ENCODE data around the gene MAPT.

MAPT gene

DNA sequence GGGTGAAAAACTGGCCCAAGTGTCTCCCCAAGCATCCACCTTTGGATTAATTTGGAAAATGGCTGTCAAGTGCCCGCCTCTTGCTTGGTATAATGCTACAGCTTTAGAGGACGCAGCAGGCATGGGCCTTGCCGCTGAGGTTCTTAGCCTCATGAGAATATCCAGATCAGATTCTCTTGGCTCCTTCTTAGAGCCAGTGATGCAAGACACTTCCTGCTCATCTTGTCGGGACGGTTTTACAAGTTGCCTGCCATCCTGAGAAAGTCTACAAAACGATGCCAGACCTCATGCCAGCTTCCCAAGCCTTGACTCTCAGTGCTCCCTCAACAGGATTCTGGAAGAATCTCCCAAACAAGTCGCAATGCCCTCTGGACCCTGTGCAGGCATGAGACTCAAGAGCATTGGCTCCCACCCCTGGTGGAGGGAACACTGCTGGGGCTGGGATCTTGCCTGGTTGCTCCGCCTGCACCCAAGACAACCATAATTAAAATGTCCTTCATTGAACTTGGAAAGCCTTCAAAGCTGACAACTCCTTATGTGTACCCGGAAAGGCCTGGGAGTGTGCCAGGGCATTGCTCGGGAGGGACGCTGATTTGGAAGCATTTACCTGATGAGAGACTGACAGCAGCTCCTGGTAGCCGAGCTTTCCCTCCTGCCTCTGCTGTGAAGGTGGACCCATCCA lies 78.9 kb downstream of the MAPT start:
- no peak for DNase-seq (ENCODE audit: low read depth in 2 of 2)

DNA sequence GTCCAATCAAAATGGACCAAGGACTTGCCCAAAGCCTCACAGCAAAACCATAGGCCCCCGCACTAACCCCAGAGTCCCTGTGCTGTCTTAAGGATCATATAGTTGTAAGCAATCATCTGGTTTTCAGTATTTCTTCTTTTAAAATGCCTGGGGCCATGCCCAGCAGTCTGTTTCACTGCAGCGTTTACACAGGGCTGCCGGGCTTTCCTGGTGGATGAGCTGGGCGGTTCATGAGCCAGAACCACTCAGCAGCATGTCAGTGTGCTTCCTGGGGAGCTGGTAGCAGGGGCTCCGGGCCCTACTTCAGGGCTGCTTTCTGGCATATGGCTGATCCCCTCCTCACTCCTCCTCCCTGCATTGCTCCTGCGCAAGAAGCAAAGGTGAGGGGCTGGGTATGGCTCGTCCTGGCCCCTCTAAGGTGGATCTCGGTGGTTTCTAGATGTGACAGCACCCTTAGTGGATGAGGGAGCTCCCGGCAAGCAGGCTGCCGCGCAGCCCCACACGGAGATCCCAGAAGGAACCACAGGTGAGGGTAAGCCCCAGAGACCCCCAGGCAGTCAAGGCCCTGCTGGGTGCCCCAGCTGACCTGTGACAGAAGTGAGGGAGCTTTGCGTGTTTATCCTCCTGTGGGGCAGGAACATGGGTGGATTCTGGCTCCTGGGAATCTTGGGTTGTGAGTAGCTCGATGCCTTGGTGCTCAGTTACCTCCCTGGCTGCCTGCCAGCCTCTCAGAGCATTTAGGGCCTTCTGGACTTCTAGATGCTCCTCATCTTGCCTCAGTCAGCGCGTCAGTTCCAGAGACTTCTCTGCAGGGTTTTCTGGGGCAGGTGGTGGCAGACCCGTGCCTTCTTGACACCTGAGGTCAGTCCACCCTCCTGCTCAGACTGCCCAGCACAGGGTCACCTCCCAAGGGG lies 79.8 kb downstream of the MAPT start:
- DNase-seq (ENCODE audit: low read depth in 2 of 2): no peak

DNA sequence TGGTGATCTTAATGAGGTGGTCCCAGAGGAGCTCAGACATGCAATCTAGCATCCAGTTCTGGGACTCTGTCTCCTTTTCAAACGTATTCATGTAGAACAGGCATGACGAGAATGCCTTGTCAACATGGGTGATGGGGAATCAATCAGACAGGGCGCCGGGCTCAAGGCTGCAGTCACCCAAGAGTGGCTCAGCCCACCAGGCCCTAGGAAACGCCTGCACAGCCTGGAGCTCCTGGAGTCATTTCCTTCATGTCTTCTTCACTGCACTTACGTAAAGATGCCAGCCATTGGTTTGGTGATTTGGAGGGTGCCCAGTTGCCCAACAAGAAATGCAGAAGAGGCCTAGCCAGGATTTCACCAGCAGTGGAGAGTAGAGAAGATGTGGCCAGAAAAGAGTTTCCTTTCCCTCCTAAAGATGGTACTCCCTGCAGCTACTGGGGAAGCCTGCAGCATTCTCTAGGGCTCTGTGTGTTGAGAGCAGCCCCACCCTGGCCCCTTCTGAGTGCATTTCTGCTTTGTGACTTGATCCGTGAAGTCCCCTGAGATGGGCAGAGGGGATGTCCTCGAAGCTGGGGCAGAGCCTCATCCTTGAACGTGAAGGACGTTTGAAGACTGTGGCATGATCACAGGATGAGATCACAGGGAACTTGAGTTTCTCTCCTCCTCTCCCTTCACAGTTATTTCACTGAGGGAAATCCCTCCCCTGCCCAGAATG lies 80.7 kb downstream of the MAPT start:
- no peak for DNase-seq (ENCODE audit: low read depth in 2 of 2)

DNA sequence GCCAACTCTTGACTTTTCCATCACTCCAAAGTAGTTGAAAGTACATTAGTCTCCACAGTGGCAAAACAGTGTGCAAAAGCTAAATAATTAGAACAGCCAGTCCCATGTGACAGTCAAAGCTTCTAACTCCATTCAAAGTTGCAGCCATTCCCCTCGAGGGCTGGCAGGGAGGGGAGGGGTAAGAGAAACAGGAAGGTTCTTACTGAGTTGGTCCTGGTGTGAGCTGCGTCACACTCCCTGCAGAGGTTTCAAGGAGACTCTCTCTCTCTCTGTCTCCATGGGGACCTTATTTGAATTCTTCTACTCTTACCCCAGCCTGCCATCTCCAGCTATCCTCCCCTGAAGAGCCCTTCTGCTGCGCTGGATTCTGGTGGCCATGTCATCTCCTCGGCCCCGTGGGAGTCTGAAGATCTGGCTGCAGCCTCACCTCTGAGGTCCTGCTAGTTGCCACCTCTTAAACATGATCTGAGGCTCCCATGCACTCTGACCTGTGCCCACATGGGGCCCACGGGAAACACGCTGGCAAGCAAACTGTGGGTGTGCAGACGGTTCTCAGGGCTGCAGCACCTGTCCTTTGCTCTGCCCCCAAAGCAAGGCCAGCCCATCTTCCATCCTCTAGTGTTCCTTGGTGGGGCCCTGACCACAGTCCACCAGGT lies 81.4 kb downstream of the MAPT start:
- no peak for DNase-seq (ENCODE audit: low read depth in 2 of 2)

DNA sequence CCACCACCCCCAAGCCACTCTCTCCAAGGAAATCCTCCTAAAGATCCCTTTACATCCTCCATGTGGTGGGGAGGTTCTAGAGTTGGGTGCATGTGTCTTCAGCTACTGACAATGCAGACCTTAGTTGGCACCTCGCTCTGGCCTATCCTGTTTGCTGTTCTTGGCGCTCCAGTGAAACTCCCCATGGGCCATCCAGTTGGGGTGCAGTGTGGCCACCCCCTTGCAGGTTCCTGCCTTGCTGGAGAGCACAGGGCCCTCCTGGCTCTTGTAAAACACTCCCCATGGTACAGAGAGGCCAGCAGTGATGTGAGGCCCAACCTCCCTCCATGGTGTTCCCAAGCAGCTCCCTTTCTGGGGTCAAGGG lies 82.0 kb downstream of the MAPT start:
- DNase-seq (ENCODE audit: low read depth in 2 of 2): no peak

DNA sequence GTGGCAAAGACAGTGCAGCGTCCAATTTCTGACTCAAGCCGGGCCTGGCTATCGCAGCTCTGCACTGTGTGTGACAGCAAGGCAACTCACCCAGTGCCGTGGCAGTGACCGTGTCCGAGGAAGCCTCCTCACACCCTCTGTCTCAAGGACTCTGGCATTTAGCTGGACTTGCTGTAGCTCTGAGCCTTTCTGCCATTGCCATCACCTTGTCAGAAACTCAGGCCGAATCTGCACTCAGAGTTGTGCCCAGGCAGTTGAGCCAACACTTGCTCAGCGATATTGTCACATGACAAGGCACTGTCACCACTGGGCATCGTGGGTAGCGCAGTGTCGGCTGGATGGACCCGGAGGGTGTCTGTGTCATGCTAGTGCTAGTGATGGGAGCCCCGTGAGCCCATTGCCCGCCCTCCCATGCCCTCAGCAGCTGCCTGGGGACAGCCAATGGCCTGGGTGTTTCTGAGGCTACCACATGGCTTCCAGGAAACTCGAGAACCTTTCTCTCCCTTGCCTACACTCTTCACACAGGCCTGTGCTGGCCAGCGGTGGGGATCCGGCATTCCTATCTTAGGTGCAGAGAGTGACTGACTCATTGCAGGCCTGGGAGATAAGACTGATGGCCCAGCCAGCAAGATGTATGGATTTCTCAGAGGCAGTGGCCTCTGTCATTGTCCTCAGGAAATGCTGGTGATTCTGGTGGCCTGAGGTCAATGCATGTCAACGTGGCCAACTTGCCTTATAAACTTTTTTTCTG lies 82.6 kb downstream of the MAPT start:
- no peak for DNase-seq (ENCODE audit: low read depth in 2 of 2)

DNA sequence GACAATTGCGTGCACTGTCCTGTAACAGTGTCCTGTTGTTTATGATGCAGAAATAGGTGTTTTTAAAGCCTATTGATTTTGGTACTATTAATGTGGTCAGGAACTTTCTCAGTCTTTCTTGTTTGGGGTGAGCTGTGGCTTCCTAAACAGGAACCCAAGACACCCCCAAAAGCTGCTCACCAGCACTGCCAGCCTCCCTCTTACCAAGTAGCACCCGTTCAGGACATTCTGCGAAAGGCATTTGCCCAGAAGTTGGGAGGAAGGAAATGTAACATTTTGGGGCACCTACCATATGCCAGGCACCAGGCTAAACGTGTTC lies 83.1 kb downstream of the MAPT start:
- DNase-seq (ENCODE audit: low read depth in 2 of 2): no peak

DNA sequence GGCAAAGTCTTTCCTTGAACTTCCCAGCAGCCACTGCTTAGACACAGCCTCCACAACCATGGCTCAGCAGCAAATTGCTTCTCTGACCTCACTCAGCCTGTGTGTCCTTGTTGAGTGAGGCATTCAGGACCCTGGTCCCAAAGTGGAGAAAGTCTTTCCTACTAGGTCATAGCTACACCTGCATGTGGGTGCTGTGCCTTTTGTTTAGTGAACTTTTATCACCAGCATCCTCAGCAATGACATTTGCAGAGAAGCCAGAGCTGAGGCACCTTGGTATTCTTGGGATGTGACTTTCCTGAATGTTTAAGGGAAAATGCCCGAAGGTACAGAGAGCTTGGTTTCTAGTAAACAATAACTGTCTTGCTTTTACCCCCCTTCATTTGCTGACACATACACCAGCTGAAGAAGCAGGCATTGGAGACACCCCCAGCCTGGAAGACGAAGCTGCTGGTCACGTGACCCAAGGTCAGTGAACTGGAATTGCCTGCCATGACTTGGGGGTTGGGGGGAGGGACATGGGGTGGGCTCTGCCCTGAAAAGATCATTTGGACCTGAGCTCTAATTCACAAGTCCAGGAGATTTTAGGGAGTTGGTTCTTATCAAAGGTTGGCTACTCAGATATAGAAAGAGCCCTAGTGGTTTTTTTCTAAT lies 83.7 kb downstream of the MAPT start:
- DNase-seq (ENCODE audit: low read depth in 2 of 2): no peak

DNA sequence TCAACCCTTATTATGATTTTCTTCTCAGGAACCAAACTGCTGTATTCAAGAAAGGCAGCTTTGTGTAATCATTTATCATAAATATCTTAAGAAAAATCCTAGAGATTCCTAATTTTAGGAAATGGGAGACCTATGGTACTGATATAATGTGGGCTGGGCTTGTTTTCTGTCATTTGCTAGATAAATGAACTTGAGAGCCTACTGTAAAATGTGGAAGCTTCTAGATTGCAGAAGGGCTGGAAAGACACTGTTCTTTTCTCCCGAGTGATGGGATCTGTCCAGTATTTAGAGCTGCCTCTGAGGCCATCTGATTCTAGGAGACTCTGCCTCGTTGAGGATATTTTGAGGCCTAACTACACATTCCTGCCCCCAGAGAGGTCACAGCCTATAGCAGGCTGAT lies 84.8 kb downstream of the MAPT start:
- no peak for DNase-seq (ENCODE audit: low read depth in 2 of 2)

DNA sequence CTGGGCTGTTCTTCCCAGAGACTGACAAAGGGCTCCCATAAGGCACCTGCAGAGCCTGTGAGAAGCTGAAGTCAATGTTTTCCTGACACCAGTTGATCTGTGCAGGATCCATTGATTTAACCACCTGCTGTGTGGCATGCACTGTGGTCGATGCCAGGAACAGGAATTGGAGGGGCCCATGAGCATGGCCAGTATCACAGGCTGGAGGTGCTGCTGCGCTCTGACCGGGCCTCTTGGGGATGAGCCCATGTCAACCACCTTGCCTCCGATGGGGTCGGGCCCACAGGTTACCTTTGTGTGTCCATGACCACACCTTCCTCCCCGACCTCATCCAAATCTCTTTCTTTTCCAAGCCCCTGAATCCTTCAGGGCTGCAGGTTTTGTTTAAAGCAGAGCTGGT lies 86.5 kb downstream of the MAPT start:
- no peak for DNase-seq (ENCODE audit: low read depth in 2 of 2)

DNA sequence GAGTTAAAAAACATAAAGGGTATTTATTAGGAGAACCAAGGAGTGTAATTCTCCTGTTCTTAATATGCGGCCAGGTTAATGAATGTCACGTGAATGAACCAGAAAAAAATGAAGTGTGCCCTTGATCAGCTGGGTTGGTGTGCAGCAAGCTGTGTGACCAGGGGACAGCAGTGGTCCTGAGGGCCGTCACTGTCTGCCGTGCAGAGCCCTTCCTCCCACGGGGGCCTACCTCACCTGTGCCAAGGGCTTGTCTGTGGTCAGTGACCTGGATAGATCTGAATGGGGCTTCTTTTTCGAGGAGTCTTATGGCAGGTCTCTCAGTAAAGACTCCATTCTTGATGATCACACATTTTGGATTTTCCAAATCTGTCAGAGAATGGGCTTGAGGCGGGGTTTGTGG lies 87.0 kb downstream of the MAPT start:
- DNase-seq (ENCODE audit: low read depth in 2 of 2): no peak

DNA sequence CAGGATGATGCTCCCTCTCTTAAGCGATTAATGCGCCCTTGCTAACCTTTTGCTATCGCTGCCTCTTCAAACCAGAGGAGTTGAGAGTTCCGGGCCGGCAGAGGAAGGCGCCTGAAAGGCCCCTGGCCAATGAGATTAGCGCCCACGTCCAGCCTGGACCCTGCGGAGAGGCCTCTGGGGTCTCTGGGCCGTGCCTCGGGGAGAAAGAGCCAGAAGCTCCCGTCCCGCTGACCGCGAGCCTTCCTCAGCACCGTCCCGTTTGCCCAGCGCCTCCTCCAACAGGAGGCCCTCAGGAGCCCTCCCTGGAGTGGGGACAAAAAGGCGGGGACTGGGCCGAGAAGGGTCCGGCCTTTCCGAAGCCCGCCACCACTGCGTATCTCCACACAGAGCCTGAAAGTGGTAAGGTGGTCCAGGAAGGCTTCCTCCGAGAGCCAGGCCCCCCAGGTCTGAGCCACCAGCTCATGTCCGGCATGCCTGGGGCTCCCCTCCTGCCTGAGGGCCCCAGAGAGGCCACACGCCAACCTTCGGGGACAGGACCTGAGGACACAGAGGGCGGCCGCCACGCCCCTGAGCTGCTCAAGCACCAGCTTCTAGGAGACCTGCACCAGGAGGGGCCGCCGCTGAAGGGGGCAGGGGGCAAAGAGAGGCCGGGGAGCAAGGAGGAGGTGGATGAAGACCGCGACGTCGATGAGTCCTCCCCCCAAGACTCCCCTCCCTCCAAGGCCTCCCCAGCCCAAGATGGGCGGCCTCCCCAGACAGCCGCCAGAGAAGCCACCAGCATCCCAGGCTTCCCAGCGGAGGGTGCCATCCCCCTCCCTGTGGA lies 88.6 kb downstream of the MAPT start:
- DNase-seq (ENCODE audit: low read depth in 2 of 2): no peak

DNA sequence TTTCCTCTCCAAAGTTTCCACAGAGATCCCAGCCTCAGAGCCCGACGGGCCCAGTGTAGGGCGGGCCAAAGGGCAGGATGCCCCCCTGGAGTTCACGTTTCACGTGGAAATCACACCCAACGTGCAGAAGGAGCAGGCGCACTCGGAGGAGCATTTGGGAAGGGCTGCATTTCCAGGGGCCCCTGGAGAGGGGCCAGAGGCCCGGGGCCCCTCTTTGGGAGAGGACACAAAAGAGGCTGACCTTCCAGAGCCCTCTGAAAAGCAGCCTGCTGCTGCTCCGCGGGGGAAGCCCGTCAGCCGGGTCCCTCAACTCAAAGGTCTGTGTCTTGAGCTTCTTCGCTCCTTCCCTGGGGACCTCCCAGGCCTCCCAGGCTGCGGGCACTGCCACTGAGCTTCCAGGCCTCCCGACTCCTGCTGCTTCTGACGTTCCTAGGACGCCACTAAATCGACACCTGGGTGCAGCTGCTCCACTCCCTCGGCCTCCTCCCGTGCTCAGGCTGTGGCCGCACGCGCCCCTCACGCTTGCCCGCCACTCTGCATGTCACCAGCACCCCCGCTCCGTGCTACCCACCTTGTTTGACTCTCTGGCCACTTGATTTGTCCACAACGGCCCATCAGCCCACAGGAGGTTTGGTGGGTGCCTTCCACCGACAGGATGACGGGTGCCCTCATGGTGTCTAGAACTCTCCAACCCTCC lies 89.4 kb downstream of the MAPT start:
- no peak for DNase-seq (ENCODE audit: low read depth in 2 of 2)

DNA sequence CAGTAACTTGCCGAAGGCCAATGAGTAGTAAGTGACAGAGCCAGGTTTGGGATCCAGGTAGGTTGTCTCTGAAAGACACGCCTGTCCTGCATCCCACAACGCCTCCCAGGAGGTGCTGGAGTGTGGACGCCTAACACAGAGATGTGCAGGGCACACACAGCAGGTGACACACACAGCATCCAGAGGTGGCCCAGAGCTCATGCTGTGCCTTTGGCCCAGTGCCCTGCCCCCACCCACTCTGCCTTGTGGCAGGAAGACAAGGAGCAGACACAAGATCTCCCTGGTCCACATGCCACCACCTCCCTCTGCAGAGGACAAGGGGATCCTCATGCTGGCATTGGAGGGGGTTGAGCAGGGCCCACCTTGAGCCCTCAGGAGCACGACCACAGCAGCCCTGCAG lies 90.0 kb downstream of the MAPT start:
- no peak for DNase-seq (ENCODE audit: low read depth in 2 of 2)

DNA sequence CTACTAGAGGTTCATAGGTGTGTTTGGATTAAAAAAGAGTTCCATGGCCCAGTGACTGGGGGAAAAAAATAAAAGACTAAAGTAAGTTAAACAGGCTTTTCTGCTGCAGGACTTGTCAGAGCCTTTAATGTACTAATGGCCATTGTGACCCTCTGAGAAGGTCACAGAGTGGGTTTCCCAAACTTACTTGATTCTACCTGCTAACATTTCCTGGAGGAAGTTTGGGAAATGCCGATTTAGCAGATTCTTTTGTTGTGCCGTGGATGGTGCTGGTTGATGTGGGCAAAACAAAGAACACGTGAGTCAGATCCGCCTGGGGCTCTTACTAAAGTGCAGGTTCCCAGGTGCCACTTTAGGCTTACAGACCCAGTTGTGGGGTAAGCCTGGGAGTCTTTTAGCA lies 91.1 kb downstream of the MAPT start:
- DNase-seq (ENCODE audit: low read depth in 2 of 2): no peak

DNA sequence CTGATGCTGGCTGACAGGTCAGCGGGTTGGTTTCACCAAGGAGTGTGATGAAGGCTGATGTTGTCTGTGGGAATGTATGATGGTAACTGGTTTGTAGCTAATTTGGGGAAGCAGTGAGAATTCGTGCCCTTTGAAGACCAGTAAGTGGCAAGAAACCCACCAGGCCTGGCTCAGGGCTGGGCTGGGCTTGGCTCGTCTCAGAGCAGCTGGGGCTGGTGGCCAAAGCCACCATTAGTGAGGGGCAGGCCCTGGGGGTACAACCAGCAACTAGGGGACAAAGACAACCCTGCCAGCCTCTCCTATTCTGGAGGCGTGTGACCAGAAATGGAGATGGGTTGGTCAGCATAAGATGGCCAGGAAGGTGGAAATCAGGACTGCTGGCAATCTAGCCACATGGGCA lies 91.7 kb downstream of the MAPT start:
- no peak for DNase-seq (ENCODE audit: low read depth in 2 of 2)

DNA sequence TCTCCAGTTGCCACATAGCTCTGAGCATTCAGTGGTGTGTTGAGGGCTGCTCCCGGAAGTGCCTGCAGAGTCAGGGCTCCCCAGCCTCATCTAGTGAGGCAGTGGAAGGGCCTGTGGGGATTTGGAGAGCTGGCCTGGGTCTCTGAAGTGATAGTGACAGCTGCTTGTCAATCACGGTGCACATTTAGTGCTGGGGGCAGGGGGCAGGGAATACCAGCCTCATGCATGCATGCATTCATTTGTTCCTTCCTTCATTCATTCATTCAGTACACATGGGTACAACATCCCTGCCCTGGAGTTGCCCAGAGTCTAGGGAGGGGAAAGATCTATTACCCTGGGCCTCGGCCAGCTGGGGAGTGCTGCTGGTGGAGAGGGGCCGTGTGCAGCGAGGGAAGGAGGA lies 93.4 kb downstream of the MAPT start:
- DNase-seq (ENCODE audit: low read depth in 2 of 2): no peak

DNA sequence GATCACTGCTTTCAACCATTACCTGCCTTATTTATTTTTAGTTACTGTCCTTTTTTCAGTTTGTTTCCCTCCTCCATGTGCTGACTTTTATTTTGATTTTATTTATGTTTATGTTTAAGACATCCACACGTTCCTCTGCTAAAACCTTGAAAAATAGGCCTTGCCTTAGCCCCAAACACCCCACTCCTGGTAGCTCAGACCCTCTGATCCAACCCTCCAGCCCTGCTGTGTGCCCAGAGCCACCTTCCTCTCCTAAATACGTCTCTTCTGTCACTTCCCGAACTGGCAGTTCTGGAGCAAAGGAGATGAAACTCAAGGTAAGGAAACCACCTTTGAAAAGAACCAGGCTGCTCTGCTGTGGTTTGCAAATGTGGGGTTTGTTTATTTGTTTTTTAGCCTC lies 95.4 kb downstream of the MAPT start:
- DNase-seq (ENCODE audit: low read depth in 2 of 2): no peak

DNA sequence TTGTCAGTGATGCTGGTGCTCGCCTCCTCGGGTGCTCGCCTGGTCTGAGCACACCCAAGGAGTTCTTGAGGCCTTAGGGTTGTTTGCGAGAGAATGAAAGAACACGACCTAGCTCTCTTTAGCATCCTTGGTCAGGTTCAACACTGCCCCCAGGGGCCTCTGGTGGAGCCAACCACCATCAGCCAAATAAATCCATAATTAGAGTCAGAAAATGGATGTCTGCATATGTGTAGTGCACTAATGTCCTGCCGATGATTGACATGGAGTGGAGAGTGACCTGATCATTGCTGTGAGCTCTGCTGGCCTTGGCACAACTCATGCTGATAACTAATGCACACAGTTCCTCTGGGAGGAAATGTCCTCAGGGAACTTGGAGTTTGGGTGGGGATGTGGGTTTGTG lies 96.5 kb downstream of the MAPT start:
- no peak for DNase-seq (ENCODE audit: low read depth in 2 of 2)

DNA sequence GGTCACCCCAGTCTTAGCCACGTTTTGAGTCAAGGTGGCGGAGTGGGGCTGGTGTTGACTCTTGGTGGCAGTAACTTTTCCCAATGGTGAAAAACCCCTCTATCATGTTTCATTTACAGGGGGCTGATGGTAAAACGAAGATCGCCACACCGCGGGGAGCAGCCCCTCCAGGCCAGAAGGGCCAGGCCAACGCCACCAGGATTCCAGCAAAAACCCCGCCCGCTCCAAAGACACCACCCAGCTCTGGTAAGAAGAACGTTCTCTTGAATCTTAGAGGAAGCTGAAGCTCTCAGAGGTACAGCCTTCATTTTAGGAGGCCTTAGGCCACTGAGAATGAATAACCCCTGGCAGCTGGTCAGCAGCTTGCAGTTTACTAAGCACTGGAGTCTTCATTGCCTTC lies 97.0 kb downstream of the MAPT start:
- DNase-seq (ENCODE audit: low read depth in 2 of 2): no peak
